HK-2 (cell line): Measurements from ENCODE around the gene ANKRD28.

ENCODE experiments used
- DNase-seq: peaks from one replicate; pipeline ENCODE4 v3.0.0-alpha.2; 2018; ENCODE audit not compliant: unreplicated experiment

Gene ANKRD28

DNA sequence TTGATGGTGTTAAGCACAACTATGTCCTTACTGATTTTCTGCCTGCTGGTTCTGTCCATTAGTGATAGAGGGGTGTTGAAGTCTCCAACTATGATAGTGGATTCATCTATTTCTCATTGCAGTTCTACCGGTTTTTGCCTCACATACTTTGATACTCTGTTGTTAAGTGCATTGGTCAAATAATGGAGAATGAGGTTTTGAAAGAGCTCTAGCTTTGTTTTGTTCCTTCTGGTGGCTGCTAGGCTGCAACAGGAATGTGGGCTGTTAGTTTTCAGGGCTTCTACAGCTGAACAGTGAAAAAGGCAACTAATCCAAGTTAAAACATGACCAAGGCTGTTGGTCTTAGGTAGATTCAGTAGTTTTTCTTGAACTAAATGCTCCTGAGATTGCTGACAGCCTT lies 133.6 kb downstream of the ANKRD28 start:
- DNase-seq: no peak

DNA sequence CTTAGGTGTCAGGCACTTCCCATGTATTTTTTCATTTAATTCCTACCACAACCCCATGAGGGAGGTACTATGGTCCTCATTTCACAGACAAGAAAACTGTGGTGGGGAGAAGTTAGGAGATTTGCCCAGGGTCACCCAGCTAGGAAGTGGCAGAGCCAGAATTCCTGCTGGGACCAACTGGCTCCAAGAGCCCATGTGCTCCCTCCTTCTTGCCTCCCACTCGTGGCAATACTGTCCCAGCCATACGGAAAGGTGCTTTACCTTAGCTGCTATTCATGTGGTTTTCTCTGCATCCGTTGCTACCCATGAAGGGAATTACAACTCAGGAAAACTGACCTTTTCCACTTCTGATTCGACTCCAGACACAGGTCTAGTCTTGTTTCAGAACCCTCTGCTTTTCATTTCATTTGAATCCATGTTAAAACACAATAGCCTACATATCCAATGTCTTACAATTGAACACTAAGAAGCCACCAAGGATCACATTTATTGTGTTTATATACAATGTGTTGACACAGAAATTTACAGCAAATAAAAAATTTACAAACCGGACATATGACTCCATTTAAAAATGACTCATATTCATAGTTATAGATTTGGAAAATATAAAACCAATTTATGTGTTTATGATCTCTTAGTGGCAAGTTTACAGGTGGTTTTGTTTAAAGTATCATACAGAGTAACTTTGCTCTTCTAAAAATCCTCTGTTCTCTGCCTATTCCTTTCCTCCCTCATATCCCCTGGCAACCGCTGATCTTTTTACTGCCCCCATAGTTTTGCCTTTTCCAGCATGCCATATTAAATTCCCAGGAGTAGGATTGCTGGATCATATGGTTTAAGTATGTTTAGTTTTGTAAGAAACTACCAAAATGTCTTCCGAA lies 137.5 kb downstream of the ANKRD28 start:
- DNase-seq: no peak

DNA sequence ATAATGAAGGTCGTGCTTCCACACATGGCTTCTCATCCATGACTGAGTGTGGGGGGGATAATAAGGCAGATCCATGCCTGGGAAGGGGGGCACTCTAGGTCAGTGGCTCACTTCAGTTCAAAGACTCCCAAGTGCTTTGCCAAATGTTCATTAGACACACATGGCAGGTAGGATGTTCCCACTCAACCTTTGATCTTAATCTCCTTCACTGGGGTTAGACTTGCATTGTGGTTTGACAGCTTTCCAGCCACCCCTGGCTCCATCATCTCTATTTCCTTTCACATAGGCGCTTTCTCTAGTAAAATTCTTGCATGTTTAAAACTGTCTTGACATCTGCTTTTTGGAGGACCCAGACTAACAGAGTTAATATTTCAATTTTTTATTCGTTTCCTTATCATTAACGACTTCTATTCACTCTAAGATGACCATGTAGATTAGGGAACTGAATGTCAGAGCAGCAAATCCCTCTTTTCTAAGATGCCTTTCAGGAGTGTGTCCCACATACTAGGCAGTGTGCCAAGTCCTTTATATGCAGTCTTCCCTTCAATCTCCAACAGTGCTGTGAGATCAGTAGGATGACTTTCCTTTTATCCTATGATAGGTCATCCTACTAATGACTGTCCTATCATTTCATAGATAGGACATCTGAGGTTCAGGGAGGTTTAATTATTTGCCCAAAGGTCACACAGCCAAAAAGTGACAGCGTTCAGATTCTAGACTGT lies 138.4 kb downstream of the ANKRD28 start:
- no peak for DNase-seq

DNA sequence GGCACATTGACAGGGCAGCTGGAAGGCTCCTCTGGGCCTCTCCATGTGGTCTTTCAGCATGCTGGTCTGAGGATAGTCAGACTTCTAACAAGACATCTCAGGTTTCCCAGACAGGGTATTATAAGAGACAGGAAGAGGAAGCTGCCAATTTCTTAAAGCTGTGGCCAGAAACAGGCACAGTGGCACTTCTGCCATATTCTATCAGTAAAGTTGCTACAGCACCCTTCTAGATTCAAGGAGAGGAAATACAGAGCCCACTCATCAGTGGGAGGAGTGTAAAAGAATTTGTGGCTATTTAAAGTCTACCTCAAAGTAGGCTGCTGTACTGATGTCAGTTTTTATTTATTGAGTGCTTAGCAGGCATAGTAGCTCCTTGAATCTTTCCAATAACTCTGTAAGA lies 140.8 kb downstream of the ANKRD28 start:
- no peak for DNase-seq

DNA sequence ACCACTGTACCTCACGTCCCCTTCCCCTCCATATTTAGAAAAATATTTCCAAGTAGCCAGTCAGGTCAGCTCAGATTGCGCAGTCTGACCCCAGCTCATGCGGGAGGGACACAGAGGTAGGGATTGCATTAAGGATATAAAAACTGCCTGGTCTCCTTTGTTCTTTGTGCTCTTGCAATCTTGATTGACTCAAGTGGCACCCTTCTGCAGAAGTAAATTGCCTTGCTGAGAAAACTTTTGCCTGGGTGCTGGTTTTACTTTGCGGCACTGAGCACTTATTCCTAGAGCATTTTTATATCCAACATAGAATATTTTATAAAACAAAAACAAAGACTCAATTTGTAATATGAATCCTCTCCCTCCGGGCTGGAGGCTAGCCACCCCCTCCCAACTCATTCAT lies 141.4 kb downstream of the ANKRD28 start:
- no peak for DNase-seq

DNA sequence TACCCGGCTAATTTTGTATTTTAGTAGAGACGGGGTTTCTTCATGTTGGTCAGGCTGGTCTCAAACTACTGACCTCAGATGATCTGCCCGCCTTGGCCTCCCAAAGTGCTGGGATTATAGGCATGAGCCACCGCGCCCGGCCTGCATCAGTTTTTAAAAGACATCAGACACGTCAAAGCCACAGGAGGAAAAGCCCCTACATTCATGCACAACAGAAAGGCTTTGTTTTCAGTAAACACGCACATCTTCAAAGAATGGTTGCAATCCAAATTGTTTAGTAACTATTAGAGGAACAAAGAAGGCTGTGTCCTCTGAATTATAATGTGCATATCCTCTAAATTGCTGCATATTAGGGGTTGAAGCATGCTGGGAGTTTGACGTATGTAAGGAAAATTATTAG lies 142.9 kb downstream of the ANKRD28 start:
- DNase-seq: no peak

DNA sequence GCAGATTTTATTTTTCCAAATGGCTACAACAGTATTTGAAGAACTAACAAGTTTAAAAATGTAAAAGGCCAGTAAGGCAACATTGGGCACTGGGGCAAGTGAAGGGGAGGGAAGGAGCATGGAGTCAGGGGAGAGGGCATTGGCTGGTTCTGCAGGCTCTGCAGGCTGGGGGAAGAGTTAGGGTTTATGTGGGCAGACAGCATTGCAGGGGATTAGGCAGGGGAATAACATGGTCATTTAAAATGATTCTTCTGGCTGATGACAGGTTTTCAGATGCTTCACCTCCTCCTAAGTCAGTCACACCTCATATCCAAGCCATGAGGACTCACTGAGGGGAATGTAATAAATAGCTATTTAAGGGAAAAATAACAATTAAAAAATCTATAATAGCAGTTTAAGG lies 143.7 kb downstream of the ANKRD28 start:
- no peak for DNase-seq

DNA sequence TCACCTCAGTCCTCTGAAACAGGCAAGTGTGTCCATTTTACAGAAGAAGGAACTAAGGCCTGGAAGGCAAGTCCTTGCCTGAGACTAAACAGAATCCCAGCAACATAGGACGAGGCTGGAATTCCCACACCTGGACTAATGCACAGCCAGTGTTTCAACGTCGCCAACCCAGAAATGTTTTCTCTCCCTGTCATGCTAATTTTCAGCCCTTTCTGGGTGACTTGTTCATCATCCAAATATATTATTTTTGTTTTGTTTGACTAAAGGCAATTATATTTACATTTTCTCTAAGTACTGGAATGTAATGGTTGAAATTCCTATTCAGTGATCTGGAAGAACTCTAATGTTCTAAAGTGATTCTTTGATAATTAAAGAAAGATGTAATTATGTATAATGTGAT lies 144.5 kb downstream of the ANKRD28 start:
- no peak for DNase-seq

DNA sequence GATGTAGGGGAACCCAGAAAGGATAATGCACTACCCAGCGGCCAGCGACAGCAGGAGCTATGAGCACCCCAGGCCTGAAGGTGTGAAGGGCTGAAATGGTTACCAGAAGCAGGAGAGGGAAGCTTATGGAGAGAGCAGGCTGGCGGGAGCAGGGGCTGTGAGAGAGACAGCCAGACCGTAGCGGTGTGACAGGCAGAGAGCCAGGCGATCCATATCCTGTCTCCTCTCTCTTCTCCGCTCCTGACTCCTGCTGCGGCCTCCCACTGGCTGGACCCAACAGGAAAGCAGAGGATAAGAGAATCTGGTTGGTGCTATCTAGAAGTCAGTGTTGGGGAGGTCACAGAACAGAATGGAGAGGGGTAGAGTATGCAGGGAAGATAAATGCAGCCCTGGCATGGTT lies 146.4 kb downstream of the ANKRD28 start:
- DNase-seq: no peak

DNA sequence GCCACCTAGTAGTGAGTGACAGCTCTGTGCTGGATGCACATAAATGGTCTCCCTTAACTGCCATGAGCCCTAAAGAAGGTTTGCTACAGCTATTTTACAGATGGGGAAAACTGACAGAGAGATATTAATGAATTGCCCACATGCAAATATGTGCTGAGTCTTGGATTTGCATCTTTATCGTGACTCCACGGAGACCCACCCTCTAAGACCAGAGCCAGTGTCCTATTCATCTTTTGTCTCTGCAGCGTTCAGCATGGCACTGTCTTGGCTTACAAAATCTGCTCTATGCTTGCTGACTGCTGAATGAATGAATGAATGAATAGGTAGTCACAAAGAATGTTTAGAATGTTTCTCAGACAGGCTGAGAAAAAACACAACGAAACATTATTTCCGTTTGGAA lies 147.9 kb downstream of the ANKRD28 start:
- DNase-seq: no peak

DNA sequence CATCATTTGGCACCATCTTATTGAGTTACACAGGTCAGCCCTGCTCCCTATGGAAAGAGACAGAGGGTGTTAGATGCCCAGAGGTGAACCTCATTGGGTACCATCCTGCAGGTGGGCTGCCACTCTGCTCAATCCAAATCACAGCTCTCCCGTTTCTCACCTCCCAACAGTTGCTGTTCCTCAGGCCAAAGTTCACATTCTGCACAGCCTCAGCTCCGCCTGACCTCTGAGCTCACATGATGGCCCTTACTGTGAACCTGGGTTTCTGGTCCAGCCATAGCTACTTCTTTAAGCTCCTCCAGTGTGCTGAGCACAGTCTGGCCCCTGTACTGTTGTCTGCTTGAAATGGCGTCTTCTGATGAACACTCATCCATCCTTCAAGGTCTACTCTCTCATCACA lies 148.4 kb downstream of the ANKRD28 start:
- DNase-seq: no peak

DNA sequence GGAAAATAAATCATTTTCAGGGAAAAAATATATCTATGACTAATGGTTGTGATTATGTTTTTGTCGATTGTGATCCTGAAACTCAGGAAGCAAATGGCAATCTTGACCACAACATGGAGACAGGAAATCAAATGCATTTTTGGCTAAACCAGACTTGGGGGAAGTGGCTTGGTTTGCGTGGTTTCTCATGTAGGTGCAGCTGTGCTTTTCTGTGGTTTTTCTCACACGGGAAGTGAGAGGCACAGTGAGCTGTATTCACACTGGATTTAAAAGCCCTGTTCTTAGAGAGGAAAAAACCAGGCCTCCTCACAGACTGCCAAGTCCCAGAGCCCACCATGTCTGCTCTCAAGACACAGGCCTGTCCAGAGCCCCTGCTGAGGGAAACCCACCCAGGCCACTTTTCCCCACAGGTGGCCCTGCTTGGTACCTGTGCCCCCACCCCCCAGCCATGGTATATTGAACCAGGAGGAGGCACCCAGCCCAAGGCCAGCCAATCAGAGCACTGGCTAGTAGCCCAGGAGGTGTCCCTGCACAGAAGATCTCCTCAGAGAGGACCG lies 150.1 kb downstream of the ANKRD28 start:
- DNase-seq: peak; percentile 47

DNA sequence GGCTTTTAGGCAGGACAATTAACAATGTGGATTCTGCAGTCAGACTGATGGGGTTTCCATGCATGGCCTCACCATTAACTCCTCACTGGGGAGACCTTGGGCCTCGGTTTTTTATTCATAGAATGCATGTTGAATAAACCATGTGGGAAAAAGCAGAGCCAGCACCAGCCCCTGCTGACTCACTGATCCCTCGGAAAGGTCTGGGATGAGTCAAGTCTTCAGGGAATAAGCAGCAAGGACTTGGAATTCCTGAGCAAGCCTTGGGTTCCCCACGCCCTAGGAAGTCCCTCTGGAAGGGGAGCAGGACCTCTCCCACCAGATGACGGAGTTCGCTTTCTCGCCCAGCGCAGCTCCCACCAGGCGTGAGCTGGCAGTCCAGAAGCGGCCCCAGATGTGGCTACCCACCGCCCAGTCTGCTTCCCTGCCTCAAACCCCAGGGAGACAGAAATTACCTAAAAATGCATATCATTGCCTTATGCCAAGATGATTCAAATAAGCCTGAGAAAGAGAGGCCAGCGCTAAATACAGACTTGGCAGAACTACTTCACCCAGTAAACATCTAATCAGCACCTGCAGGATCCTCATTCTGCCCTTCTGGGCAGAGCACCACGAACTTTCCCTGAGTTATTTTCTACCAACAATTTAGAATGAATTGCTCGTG lies 150.8 kb downstream of the ANKRD28 start:
- DNase-seq: peak; percentile 74

DNA sequence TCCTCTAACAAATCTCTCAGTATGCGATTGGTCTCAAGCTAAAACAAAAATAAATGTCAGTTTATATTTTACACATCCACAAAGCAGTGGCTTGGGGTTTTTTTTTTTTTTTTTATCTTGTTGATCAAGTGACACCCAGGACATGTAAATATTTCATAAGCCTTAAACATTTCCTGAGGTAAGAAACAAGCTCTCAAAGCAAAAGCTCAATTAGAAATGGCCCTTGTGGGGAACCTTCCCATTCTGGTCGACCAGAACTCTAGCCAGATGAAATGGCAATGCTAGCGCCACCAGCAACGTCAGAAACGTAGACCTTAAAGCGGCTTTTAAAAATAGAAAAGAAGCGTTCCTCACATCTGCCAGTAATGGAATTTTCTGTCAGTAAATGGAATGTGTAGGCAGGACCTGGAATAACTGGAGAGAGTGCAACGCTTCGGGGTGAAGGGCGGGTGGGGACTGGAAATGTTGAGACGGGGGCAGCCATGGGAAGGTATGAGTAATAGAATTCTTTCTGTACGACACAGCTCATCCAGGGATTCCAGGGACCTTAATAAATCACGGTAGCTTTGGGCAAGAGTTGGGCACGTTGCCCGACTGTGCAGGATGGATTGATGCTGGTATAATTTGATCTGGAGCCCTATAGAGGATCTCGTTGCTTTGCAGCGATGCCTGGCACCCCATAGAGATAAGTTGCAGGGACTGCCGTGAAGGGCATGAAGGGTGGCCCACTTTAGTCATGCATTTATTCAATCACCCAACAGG lies 151.9 kb downstream of the ANKRD28 start:
- DNase-seq: peak; percentile 68

DNA sequence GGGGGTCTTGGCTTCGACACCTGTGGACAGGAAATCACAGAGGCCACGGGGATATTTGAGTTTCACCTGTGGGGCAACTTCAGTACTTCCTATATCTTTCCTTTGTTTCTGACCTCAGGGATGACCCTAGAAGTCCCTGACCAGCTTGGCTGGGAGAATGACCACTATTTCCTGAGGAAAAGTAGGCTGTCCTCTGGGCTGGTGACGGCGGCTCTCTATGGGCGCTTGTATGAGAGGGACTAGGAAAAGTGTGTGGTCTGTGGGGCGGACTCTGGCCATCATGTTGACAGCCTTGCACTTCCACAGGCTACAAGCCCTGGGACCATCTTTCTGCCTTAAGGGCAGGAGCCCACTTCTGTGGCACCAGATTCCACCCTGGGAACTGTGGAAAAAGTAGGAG lies 152.5 kb downstream of the ANKRD28 start:
- no peak for DNase-seq

DNA sequence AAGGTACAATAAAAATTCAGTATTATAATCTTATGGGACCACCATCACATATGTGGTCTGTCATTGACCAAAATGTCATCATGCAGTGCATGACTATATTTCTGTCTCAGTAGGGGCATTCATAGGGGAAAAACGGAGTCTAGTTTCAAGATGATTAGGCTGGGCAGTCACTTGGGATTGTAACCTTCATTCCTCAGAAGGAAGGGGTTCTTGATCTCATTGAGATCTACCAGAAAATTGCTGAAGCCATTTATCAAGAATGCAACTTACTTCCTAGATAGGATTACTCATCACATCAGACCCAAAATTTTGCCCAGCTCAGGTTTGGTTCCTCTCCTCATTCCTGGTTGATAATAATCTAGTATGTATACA lies 158.9 kb downstream of the ANKRD28 start:
- no peak for DNase-seq

DNA sequence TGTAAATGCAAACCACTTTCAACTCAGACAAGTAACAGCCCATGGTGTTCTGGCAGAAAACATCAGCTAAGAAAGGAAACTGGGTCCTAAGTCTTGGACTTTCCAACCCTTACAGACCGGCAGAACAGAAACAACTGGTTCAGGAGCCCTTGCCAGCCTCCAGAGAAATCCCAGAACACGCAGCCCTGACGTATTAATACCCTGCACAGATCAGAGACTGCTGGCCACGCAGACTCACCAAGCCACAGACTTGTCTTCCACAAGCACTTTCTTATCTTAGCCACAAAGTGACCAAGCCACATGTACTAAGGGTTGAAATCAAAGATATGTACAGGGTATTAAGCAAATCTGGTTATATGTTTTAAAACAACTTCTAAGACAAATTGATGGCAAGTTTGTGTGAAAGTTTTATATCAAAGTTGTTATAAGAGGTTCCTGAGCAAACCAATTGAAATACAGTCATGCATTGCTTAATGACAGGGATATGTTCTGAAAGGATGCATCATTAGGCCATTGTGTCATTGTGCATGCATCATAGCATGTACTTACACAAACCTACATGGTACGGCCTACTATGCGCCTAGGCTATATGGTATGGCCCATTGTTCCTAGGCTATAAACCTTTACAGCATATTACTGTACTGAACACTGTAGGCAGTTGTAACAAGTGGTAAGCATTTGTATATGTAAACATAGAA lies 159.4 kb downstream of the ANKRD28 start:
- DNase-seq: no peak

DNA sequence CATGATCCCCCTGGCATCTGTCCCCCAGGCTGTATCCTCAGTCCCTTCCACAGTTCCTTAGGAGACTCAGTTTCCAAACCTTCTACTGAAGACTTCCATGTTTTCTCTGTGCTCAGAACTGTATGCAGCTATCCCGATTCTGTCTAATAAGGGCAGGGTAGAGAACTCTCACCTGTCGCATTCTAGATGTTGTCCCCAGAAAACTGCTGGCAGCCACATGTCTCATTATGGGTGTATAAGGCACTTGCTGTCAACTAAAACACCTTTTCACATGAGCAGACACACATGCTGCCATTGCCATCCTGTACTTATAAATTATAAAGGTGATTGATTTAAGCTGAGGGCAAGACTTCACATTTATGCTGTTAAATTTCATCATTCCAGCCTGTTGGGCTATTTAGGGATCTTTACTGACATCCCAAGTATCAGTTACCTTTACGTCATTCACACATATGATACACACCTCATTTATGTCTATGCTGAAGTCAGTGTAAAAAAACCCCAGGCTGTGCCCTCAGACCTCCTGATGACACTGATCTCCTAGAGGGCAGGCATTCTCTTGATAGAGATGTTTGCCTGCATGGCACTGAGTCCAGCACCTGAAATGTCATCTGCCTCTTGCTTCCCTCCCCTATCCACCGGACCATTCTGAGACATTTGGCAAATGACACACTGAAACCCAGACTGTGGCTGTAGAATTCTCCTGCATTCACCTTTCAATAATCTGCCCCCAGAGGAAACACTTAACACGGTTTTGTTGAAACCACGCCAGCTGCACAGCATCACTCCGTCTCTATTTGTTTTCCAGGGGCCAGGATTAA lies 160.4 kb downstream of the ANKRD28 start:
- DNase-seq: no peak

DNA sequence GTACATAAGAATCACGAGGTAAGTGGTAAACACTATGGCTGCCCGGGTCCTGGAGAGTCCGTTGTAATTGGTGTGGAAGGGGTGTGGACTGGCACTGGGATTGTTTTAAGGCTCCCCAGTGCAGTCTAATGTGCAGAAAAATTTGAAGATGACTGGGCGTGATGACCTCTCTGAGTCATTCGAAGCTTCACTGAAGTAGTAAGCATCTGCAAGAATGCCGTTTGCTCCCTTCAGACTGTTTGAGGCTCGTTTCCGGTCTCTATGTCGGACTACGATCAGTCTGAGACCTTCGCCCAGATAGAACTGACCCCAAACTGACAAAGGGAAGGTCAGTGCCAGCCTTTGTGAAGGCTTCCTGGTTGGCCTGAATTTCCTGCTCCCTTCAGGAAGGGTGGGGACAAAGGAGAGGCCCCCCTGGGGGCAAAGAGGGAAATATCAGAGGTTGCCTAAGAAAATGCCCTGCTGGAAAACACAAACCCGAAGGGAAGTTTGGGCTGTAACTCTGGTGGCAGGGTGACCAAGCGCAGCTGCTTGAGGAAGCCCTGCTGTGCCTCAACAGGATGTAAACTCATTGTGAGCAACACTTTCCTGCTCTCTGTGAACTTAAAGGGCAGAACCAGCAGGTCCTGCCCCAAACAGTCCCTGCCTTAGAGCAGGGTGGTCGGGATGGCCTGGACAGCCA lies 161.6 kb downstream of the ANKRD28 start:
- peak; percentile 35 for DNase-seq
